Smooth muscle cell (in vitro differentiated cells): ENCODE data around the gene FBXO46. TPM values are rescaled to one million over a fixed set of nuclear protein-coding genes. Genes with fewer than 3 reads are reported as not detected.

Experiments
- DNase-seq: peaks from one replicate; lab custom pipeline; 2025; ENCODE audit not compliant: unreplicated experiment; lab: John Stamatoyannopoulos, UW
- H2AFZ ChIP-seq: fragments of 200-600 bp; sonication (generic); 2 replicates; pipeline ENCODE4 v1.6.0; 2016; ENCODE audit warnings: antibody characterized with exemption, low read depth, mild to moderate bottlenecking
- H3F3A ChIP-seq: fragments of 200-600 bp; sonication (generic); 2 replicates; pipeline ENCODE4 v1.6.0; 2017; ENCODE audit warnings: antibody characterized with exemption, low read depth
- H3K27ac ChIP-seq: fragments of 200-600 bp; sonication (generic); 2 replicates; pipeline ENCODE4 v1.5.1; 2016; ENCODE audit warnings: low read depth, mild to moderate bottlenecking
- H3K27me3 ChIP-seq: fragments of 200-600 bp; sonication (generic); 2 replicates; pipeline ENCODE4 v1.6.1; 2016; ENCODE audit warnings: low read depth, mild to moderate bottlenecking
- H3K36me3 ChIP-seq: fragments of 200-600 bp; sonication (generic); 2 replicates; pipeline ENCODE4 v1.5.1; 2016; ENCODE audit warnings: low read depth
- H3K4me1 ChIP-seq: fragments of 200-600 bp; sonication (generic); 2 replicates; pipeline ENCODE4 v1.5.1; 2016; ENCODE audit warnings: low read depth
- H3K4me2 ChIP-seq: fragments of 200-600 bp; sonication (generic); 2 replicates; pipeline ENCODE4 v1.6.0; 2016; ENCODE audit warnings: mild to moderate bottlenecking
- H3K4me3 ChIP-seq: fragments of 200-600 bp; sonication (generic); 2 replicates; pipeline ENCODE4 v1.5.1; 2016; ENCODE audit warnings: mild to moderate bottlenecking
- H3K79me2 ChIP-seq: fragments of 200-600 bp; sonication (generic); 2 replicates; pipeline ENCODE4 v1.6.0; 2016; ENCODE audit warnings: low read depth, mild to moderate bottlenecking
- H3K9ac ChIP-seq: fragments of 200-600 bp; sonication (generic); 2 replicates; pipeline ENCODE4 v1.6.0; 2016; ENCODE audit warnings: low read depth
- H3K9me3 ChIP-seq: fragments of 200-600 bp; sonication (generic); replicated peaks from 2 replicates; pipeline ENCODE4 v1.5.1; 2016; ENCODE audit warnings: low read depth
- H4K20me1 ChIP-seq: fragments of 200-600 bp; sonication (generic); 2 replicates; pipeline ENCODE4 v1.6.0; 2016; ENCODE audit warnings: low read depth
- WGBS: methylation state at CpG from one replicate; pipeline ENCODE4 v1.1.7; 2016; ENCODE audit warnings: low lambda C conversion rate; 5-methylcytosine and 5-hydroxymethylcytosine counted together
- polyA plus RNA-seq: library from polyadenylated mRNA; unstranded; fragments of >200 nt; fragmentation: Nextera tagmentation; extraction: Ambion mirVana; gene quantifications from 2 replicates; pipeline ENCODE4 v1.2.1, GENCODE V29; 2016
- total RNA-seq: library from RNA; depleted of rRNA; stranded (reverse); fragments of >200 nt; gene quantifications from 2 replicates; pipeline ENCODE4 v1.2.3, GENCODE V29; 2014
- TF ChIP-seq, protein P1 (sequence below): fragments of 200-600 bp; sonication (generic); IDR thresholded peaks from 2 replicates; pipeline ENCODE4 v1.5.1; 2017; ENCODE audit warnings: borderline replicate concordance, mild to moderate bottlenecking, antibody characterized with exemption; ENCODE audit not compliant: insufficient read depth, poor library complexity, severe bottlenecking

The FBXO46 gene
- total and polyA plus RNA-seq, 2 experiments from 2014 or later, result 7.2 to 7.9 TPM

DNA sequence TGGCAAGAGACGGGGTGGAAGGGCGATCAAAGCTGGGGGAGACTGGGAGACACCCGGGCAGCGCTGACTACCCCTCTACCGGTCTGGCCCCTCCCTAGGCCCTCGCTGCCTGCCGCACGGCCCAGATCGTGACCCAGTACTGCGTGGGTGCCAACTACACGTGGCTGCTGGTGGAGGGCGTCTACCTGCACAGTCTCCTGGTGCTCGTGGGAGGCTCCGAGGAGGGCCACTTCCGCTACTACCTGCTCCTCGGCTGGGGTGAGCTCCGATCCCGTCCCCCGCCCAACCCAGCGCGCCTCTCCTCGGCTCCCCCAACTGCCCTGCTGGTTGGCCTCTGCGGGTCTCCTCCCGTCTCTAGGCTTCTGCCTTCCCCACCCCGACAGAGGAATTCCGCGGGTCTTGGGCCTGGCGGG is 53.8 kb downstream of the FBXO46 start:
- Histone ChIP-seq H3K27me3 (no peaks in the 10 kb centered on the region), H3K4me1 (peaks cover 13% of the 10 kb centered on the region), H3K9ac (no peak overlapping the region), H3K36me3 (no peaks in the 10 kb centered on the region), H3K27ac (no peak overlapping the region), H3K4me2 (peak overlapping the region; percentile 89), H3K4me3 (peak overlapping the region; percentile 48), H2AFZ (no peak overlapping the region), H3K79me2 (no peaks in the 10 kb centered on the region), H4K20me1 (no peaks in the 10 kb centered on the region), H3K9me3 (no peaks in the 10 kb centered on the region), H3F3A (no peaks in the 10 kb centered on the region)
- no peak for DNase-seq
- TF ChIP-seq, protein P1, sequence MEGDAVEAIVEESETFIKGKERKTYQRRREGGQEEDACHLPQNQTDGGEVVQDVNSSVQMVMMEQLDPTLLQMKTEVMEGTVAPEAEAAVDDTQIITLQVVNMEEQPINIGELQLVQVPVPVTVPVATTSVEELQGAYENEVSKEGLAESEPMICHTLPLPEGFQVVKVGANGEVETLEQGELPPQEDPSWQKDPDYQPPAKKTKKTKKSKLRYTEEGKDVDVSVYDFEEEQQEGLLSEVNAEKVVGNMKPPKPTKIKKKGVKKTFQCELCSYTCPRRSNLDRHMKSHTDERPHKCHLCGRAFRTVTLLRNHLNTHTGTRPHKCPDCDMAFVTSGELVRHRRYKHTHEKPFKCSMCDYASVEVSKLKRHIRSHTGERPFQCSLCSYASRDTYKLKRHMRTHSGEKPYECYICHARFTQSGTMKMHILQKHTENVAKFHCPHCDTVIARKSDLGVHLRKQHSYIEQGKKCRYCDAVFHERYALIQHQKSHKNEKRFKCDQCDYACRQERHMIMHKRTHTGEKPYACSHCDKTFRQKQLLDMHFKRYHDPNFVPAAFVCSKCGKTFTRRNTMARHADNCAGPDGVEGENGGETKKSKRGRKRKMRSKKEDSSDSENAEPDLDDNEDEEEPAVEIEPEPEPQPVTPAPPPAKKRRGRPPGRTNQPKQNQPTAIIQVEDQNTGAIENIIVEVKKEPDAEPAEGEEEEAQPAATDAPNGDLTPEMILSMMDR, result no peak
- WGBS, result 7% methylated on average over 27 of the region's 28 CpGs

DNA sequence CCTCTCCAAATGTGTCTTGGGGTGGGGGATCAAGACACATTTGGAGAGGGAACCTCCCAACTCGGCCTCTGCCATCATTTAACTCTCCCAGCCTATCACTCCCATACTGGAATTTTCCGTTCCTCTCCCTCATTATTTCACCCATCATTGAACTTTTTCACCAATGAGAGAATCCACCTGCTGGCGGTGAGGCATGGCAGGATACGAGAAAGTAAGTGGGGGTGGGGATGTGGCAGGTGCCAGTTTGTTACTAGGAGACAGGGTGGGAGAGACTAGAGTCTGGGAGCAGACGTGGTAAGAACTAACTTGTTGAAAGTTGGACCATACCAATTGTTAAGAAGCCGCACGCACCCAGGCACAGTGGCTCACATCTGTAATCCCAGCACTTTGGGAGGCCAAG is 55.8 kb downstream of the FBXO46 start:
- 92% methylated on average over 7 of the region's 7 CpGs for WGBS

DNA sequence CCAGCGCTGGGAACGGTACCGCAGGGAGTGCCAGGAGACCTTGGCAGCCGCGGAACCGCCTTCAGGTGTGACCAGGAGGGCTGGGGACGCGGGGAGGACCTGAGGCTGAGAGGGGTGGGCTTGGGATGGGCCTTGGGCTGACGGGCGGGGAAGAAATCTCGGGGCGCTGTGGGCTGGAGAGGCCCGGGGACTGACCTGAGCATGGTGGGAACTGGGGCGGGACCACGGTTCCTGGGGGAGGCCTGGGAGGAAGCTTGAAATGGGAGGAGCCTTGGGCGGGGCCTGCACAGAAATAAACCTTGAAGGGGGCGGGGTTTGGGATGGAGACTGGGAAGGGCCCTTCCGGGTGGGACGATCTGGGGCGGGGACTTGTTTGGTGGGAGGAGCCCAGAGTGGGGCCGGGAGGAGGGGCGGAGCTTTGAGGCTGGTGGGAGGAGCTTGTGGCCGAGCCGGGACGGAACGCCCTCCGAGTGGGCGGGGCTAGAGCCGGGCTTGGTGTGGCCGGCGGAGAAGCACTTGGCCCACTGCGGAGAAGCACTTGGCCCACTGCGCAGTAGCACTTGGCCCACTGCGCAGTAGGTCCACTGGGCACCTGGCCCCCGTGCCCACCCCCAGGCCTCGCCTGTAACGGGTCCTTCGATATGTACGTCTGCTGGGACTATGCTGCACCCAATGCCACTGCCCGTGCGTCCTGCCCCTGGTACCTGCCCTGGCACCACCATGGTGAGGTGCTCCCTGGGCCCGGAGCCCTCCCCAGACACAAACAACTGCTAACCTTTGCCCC is 59.8 kb downstream of the FBXO46 start:
- DNase-seq, result peak; percentile 22
- 27% methylated on average over 28 of the region's 42 CpGs for WGBS
- H2AFZ ChIP-seq, result no peak overlapping the region

More for the DNA sequence above, 55.8 kb downstream of the FBXO46 start:
- H3K27me3 ChIP-seq, result no peaks in the 10 kb centered on the region
- no peaks in the 10 kb centered on the region for H3K36me3 ChIP-seq
- H3K27ac ChIP-seq, result no peak overlapping the region
- TF ChIP-seq, protein P1, result no peak
- no peak overlapping the region for H3K9ac ChIP-seq
- no peaks in the 10 kb centered on the region for H4K20me1 ChIP-seq
- H3K9me3 ChIP-seq, result no peaks in the 10 kb centered on the region
- H3F3A ChIP-seq, result no peaks in the 10 kb centered on the region
- no peak overlapping the region for H3K4me3 ChIP-seq
- H3K4me1 ChIP-seq, result peaks cover 13% of the 10 kb centered on the region
- no peak for DNase-seq
- no peak overlapping the region for H2AFZ ChIP-seq
- no peak overlapping the region for H3K4me2 ChIP-seq
- H3K79me2 ChIP-seq, result no peaks in the 10 kb centered on the region

More for the DNA sequence above, 59.8 kb downstream of the FBXO46 start:
- Histone ChIP-seq H3K4me2 (peak overlapping the region; percentile 14), H3K4me3 (no peak overlapping the region), H3F3A (no peaks in the 10 kb centered on the region), H3K4me1 (peaks cover 16% of the 10 kb centered on the region), H3K79me2 (no peaks in the 10 kb centered on the region), H3K27ac (no peak overlapping the region), H3K9me3 (no peaks in the 10 kb centered on the region), H4K20me1 (no peaks in the 10 kb centered on the region), H3K27me3 (no peaks in the 10 kb centered on the region), H3K36me3 (no peaks in the 10 kb centered on the region), H3K9ac (no peak overlapping the region)
- TF ChIP-seq, protein P1, result no peak
